ENCODE data around the gene COL25A1.
"Not testable (repeated sequence)": the region's sequence is repeated elsewhere in the genome, so short reads cannot be mapped to it uniquely, and the experiment has no call there.

COL25A1 gene

DNA sequence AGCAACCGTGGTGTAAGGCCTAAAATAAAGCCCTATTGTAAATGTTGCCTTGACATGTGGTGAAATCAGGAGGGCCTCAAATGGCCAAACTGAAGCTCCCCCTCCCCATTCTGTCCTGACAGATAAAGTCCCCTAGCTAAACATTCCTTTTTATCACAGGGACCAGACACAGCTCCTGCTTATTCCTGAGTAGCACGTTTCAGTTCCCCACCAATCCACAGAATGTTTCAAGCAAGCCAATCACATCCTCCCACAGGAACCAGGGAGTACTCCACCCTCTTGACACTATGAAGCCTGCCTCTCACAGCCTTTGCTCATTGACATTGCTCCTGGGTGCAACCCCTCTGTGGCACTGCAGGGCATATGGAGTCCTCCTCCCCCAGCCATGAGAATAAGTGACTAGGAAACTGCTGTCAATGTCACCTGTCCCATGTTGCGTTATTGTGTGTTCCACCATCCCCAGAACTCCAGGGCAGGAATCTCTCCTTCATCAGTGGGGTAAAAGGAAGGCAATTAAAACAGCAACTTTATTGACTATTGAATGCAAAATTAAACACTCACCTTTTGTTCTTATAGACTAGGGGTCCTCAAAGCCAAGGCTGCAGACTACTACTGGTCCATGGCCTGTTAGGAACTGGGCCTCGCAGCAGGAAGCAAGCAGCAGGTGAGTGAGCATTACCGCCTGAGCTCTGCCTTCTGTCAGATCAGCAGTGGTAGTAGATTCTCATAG, 128.1 kb downstream of the COL25A1 start:
- no peak for DNase-seq (ENCODE audit: extremely low read depth in 1 of 2, low read depth in 1 of 2)

DNA sequence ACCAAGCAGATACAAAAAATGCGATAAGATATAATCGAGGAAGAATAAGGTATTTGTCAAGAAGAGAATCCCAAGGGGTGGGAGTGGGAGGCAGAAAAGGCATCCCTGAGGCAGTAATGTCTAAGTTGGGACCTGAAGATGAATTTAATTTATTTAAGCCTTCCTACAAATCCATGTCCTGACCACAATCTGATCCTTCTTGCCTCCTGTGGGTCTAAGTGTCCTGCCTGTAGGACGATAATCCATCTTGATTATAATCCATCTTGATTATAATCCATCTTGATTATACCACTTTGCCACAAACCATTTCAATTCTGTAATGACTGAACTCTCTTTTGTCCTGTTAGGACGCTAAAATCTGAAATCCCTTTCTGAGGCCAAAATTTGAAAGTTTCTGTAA, 130.2 kb downstream of the COL25A1 start:
- no peak for DNase-seq (ENCODE audit: extremely low read depth in 1 of 2, low read depth in 1 of 2)

DNA sequence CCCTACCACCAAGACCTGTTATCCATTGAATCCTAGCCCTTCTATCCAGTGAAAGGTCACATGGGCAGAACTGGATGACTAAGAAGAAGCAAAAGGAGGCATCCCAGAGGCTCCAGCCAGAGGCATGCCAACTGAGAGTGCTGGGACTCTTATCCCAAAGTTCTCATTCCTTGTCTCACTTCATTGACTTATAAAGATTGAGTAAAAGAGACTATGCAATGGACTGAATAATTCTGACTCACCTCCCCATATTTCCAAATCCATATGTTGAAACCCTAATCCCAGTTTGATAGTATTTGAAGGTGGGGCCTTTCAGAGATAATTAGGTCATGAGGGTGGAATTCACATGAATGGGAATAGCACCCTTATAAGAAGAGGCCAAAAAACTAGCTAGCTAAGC, 131.4 kb downstream of the COL25A1 start:
- DNase-seq (ENCODE audit: extremely low read depth in 1 of 2, low read depth in 1 of 2) = no peak

DNA sequence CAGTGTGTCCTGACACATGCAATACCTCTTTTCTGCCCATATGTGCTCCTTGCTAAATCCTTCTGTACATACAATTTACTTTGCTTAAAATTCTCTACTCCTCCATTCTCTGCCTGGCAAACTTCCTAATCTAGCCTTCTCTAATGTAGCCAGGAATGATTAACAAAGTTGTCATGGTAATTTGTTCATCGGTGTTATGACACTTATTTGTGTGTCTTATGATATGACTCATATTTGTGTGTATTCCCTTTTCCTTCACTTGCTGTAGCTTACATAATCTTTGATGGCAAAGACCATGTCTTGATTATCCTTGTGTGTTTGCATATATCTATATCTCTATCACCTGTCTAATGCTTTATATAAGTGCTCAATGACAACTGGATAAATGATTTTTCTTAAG, 133.3 kb downstream of the COL25A1 start:
- DNase-seq (ENCODE audit: extremely low read depth in 1 of 2, low read depth in 1 of 2) = no peak

DNA sequence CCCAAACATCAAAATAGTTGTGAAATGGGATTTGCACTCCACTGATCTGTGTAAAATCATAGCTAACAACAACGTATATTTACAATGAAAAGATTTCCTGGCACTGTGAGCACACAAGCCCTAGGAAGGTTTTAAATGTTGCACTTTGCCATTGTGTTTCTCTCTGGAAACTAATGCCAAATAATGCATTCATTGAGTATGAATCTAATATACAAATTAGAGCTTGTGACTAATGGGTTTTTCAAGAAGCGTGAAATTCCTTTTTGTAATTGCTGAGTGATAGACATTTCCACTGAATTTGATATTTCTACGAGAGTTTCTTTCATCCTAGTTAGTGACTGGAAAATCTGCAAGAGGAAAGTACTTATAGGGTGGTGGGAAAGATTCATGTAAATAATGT, 135.9 kb downstream of the COL25A1 start:
- DNase-seq (ENCODE audit: extremely low read depth in 1 of 2, low read depth in 1 of 2) = no peak

DNA sequence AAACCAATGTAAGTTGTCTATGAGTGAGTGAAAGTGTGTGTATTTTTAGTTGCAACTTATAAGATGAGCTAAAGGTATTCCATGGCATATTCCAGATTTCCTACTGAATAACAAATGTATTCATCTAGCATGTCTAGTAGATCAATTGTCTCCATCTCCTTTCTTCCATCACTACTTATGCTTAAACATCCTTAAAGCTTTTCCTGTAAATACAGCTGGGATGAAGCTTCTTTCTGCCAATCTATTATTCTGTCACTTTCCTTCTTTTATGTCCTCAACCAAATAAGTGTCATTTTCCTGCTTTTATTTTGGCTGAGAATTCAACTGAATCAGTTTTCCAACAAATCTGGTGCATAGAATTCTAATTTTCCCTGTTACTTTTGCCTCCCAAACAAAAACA, 136.3 kb downstream of the COL25A1 start:
- DNase-seq (ENCODE audit: extremely low read depth in 1 of 2, low read depth in 1 of 2) = no peak

DNA sequence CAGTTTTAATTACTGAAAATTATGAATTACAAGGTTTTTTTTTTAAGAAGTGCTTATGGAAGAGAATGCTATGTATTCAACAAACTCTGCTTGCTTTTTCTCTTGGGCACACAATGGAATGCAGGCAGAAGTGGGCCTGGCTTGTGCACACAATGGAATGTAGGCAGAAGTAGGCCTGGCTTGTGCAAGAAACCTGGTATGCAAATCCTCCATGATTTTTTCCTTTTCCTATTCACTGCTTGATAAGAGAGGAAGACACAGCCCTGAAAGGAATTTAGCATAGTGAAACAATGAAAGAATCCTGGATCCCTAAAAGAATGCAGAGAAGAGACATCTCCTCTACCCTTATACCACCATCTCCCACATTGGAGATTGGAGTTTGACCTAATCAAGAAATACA, 138.4 kb downstream of the COL25A1 start:
- no peak for DNase-seq (ENCODE audit: extremely low read depth in 1 of 2, low read depth in 1 of 2)

DNA sequence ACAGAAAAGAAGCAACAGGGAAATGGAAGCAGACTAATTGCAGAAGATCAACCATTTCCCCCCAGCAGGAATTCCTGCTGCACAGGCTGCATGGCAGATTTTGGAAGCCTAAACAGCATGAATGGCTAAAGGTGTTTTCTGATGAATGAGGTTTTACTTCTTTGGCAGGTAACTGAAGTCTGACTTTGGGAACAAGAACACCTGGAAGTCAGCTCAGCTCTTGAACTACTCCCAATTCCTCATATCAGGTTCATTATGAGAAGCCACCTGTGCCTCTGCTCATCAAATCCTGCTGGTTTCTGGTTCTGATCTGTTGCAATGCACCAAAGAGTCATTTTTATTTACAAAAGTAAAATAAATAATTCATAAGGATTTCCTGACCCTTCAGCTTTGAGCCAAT, 139.0 kb downstream of the COL25A1 start:
- DNase-seq (ENCODE audit: extremely low read depth in 1 of 2, low read depth in 1 of 2) = no peak

DNA sequence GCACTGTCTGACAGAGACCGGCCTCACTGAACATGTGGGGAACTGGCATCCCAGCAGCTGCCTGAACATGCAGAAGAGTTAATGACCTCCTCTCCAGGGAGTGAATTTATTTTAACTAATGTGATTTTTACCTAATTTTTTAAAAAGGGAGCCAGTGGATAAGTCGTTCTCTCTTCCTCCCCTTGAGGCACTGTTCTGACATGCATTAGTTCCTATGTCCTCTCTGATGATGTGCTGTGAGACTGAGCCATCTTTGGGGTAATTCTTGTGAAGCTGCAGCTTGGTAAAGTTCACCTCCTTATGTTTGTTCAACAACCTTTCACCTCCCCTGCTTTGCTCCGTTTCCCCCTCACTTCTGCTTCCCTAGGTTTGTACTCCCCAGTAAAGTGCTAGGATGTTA, 139.7 kb downstream of the COL25A1 start:
- DNase-seq (ENCODE audit: extremely low read depth in 1 of 2, low read depth in 1 of 2) = no peak

DNA sequence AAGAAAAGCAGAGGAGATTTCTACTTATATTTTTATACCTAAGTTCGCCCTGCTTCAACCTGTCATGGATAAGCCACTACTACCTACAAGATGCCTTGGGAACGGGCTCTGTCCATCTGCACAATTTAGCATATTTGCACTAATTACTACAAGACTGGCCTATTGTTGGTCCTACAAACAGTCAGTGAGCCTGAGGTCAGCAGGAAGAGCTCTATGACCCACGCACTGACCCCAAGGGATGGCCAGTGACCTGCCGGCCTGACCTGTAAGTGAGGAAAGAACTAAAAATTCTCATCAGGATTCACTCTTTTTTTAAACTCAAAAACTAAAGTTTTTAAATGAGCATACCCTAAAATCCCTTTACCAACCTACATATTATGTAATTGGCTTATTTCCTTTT, 142.0 kb downstream of the COL25A1 start:
- DNase-seq (ENCODE audit: extremely low read depth in 1 of 2, low read depth in 1 of 2) = no peak

DNA sequence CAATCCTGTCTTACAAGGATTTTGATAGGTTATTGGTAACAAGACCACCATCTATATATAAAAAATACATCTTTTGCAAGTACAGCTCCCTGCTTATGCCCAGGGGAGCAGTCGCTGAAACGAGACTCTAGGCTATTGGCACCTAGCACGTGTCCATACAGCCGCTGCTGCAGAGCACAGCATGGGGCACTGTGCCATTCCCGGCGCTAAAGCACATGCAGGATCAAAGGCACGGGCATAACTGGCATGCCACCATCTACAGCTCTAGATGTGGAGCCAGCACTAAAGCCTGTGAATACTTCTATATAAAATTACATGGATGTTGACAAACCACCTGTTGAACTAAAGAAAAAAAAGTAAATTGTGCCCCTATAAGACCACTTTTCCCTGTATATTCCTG, 144.8 kb downstream of the COL25A1 start:
- DNase-seq (ENCODE audit: extremely low read depth in 1 of 2, low read depth in 1 of 2) = no peak

DNA sequence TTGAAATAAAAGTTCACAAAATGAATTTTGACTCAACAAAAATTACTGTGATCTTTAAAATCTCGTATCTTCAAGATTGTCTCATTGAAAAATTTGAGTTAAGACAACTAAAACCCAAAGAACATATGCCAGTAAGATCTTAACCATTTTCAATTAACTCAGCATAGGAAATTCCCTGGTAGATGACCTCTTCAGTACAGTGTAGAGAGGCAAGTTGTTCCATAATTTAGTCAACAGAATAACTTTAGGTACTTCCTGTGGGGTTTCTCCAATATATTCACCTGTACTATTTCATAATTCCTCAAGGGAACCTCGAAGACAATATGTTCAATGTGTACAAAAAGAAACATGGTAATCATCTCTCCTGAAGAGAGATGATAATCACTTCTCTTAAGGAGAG, 145.3 kb downstream of the COL25A1 start:
- no peak for DNase-seq (ENCODE audit: extremely low read depth in 1 of 2, low read depth in 1 of 2)

DNA sequence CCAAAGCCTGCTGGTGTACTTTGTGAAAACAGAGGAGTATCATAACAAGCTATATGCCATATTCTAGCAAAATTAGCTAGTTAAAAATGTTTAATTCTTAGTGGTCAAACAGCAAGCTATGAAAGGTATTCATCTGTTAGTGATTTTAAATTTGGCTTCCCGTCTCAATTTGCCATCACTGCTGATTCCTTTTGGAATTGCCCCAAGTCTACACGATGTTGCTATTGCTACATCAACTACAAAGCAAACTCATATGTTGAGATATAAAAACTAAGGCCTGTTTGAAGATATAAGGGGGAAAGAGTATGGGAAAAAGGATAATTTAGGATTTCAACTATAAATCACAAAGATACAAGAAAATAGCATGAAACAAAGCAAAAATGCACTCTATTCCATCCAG, 146.1 kb downstream of the COL25A1 start:
- DNase-seq (ENCODE audit: extremely low read depth in 1 of 2, low read depth in 1 of 2) = no peak

DNA sequence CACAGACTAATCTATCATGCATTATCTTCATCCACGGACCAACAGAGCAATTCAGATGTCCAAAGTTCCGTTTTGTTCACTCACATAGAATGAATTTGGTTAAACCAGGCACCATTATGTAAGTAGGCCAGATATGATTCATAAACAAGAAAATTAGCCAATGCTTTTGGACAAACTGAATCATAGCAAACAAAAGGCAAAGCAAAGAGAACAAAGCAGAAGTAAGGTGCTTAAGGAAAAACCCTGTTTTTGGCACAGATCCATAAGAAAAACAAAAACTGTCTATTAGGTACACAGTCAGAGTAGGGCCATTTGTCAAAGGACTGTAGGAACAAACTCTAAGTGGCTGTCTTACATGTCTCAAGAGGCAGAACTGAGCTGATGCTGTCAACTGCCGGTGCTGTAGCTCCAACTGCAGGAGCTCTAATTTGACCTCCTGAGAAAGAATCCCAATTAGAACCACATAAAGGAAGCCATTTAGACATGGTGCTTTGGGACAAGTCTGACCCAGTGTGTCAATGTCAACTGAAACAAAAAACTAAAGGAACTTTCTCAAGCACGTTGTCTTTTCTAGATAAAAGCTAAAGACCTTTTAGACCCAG, 146.7 kb downstream of the COL25A1 start:
- DNase-seq (ENCODE audit: extremely low read depth in 1 of 2, low read depth in 1 of 2) = no peak

DNA sequence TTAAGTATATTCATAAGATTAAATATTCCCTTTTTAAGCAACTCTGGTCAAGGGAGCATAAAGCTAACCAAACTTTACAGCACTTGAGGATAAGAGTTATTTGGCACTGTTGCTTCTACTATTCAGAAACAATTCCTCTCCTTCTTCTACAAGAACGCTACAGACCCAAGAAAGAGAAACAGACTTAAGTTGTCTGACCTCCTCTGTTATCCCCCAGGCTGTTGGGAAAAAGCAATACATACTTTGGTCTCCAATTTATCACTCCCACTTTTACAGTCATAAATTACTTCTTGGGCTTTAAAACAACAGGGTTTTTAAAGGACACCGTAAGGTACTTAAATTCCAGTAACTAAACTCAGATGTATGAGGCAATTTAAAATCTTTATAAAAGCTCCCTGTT, 147.4 kb downstream of the COL25A1 start:
- no peak for DNase-seq (ENCODE audit: extremely low read depth in 1 of 2, low read depth in 1 of 2)

DNA sequence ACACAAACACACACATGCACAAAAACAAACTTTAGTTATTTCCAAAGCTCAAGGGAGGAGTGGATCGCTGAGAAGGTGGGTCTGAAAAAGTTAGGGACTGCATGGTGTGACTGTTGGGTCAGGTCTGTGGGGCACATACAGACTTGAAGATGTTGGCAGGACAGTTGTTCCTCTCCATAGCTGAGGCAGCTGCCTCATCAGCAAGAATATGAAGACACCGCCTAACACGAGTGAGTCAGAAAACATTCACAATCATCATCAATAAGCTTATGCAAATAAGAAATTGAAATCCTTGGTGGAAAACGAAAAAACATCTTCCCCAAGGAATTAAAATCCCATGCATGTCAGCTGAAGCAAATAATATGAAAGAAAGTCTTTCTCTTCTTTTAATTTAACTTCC, 148.0 kb downstream of the COL25A1 start:
- DNase-seq (ENCODE audit: extremely low read depth in 1 of 2, low read depth in 1 of 2) = no peak

DNA sequence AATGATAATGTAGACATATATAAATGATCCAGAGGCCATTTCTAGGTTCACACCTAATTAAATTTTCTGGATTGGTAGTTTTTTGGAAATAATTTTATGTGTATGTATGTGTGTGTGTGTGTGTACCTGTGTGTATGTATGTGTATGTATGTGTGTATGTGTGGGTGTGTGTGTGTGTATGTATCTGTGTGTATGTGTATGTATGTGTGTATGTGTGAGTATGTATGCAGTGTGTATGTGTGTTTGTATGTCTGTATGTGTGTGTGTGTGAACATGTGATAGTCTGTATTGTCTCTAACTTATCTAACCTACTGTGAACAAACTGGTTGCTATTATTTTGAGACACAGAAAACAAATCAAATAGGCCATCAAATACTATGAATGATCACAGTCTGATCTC, 152.6 kb downstream of the COL25A1 start:
- DNase-seq (ENCODE audit: extremely low read depth in 1 of 2, low read depth in 1 of 2) = no peak

DNA sequence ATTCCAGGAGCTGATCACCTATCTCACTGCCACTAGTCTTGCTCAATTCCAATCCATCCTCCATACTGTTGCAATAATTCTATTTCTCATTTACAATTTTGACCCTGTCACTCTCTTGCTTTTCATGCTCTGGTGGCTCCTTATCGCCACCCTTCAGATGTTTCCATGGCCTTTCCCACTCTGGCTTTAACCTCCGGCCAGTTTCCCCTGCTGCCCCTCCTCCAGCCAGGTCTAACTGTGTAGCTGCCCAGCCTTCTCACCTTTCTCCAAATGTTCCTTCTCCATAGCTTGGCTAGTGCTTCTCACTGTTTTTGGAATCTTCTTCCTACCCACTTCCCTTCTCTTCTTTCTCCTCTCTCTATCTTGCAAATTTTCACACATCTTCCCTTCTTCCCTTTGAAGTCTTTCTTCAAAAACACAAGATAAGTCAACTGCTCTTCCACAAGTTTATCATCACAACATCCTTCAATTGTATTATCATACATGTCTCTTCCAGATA, 153.8 kb downstream of the COL25A1 start:
- no peak for DNase-seq (ENCODE audit: extremely low read depth in 1 of 2, low read depth in 1 of 2)

DNA sequence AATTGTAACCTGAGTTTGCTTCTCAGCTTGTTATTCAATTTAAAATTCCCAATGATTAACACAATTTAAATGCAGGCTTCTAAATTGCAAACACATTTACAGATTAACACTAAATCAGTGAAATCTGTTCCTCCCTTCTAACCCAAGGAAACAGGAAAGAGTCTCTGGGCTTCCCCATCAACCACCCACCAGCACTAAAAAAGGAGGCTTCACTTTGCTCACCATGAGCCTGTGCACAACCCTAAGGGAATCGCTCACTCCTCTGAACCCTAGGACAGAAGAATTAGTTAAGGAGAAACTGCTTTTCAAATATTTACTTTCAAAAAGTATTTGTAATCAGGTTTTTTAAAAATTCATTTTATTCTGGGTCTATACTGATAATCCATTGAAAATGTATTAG, 155.3 kb downstream of the COL25A1 start:
- DNase-seq (ENCODE audit: extremely low read depth in 1 of 2, low read depth in 1 of 2) = no peak

DNA sequence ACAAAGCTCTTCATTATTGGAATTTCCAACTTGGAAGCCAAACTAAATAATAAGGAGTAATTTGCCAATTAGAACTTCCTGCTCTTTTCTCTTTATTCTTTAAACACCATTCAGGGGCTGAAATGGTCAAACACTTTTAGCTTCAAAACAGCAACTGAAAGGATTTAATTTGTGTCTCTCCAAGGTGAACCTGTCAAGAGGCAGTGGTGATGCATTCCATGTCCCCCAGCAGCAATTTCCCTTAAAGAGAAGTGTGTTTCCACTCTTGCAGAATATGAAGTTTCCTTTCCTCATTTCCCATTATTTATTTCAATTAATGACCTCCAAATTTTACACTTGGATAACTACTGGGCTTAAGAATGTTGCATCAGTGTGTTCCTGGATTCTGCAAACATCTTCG, 156.0 kb downstream of the COL25A1 start:
- DNase-seq (ENCODE audit: extremely low read depth in 1 of 2, low read depth in 1 of 2) = no peak

DNA sequence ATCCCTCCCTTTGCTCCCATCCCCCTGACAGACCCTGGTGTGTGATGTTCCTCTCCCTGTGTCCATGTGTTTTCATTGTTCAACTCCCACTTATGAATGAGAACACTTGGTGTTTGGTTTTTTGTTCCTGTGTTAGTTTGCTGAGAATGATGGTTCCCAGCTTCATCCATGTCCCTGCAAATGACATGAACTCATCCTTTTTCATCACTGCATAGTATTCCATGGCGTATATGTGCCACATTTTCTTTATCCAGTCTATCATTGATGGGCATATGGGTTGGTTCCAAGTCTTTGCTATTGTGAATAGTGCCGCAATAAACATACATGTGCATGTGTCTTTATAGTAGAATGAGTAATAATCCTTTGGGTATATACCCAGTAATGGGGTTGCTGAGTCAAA, 164.3 kb downstream of the COL25A1 start:
- not testable (repeated sequence) for DNase-seq (ENCODE audit: extremely low read depth in 1 of 2, low read depth in 1 of 2)

DNA sequence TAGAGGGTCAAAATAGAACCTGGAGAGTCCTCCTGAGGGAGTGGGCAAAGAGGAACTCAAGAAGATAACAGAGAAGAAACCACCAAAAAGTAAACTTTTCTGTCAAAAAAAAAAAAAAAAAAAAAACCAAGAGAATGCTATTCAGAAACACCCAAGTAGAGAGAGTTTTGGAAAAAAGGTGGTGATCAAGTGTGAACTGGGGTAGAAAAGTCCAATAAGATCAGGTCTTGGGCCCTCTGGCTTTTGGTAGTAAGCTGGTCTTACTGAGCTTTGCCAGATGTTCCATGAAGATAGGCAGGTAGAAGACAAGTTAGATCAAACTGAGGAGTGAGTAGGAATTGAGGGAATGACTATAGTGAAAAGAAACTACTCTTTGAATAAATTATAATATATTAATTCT, 167.5 kb downstream of the COL25A1 start:
- no peak for DNase-seq (ENCODE audit: extremely low read depth in 1 of 2, low read depth in 1 of 2)

DNA sequence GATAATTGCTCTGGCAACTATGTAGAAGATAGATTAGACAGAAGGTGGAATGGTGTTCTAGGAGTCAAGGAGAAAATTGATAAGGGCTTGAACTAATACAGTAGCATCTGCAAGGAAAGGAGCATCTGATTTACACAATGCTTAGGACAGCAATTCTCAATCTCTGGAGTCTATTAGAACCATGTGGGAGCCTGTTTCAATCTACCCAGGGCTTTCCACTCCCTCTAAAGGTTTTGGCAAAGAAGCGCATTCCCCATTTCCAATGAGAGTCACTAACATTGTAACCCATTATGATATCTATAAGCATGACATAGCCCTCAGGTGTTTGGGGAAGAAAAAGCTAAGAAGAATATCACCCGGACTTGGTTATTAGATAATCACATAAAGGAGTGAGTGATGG, 168.2 kb downstream of the COL25A1 start:
- no peak for DNase-seq (ENCODE audit: extremely low read depth in 1 of 2, low read depth in 1 of 2)

All from activated CD8-positive, alpha-beta memory T cell treated with anti-CD3 and anti-CD28 coated beads for 1 hour (primary cell).